ENCODE results near the gene CEBPB. TPM values are rescaled to one million over a fixed set of nuclear protein-coding genes. Genes with fewer than 3 reads are reported as not detected.

Gene CEBPB
- total and polyA plus RNA-seq, 7 experiments from 2014 or later, result 12.8 to 201 (median 37.1) TPM

DNA sequence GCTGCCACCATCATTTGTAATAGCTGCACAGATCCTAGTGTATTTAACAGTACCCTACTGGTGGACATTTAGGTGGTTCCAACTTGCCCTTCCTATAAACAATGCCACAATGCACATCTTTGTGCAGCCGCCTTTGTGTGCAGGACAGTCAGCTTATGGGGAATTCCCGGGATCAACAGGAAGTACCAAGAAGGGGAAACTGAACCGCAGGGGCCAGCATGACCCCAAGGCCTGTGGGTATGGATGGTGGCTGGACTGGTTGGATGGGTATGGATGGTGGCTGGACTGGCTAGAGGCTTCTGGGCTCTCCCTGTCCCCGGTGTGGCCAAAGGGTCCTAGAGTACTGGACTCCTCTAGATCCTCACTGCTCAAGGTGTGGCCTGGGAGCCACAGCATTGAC lies 46.7 kb downstream of the CEBPB start:
- DNase-seq (no peak), ATAC-seq (no peak)
- POLR2A ChIA-PET, result no interaction called here
- H3K36me3 Mint-ChIP-seq, result no peaks in the 10 kb centered on the region
- no peak overlapping the region for H3K27ac Mint-ChIP-seq
- peaks cover 0 to 7% (median 0%) of the 10 kb centered on the region in 5 donors for H3K27me3 Mint-ChIP-seq
- CTCF ChIA-PET, result no interaction called here
- no peaks in the 10 kb centered on the region for H3K9me3 ChIP-seq (ENCODE audit: control insufficient read depth in 2 of 3, low read length in 3 of 3)
- no peak overlapping the region for H3K4me3 Mint-ChIP-seq
- peaks cover 0 to 1% (median 0%) of the 10 kb centered on the region in 11 donors for H3K9me3 Mint-ChIP-seq
- no peaks in the 10 kb centered on the region for H3K4me1 ChIP-seq (ENCODE audit: control insufficient read depth in 2 of 2, insufficient read depth in 2 of 2, low read length in 2 of 2)
- no peaks in the 10 kb centered on the region for H3K27me3 ChIP-seq (ENCODE audit: control insufficient read depth in 2 of 2, insufficient read depth in 2 of 2, low read length in 2 of 2)
- intact Hi-C loops (cut with micrococcal nuclease), result no loop called here
- H3K4me1 Mint-ChIP-seq, result peaks cover 0 to 16% (median 0%) of the 10 kb centered on the region in 7 donors
- H3K4me3 ChIP-seq (ENCODE audit: low read length), result no peak overlapping the region
- H3K27ac ChIP-seq (ENCODE audit: low read depth, low read length), result no peak overlapping the region
- H3K36me3 ChIP-seq (ENCODE audit: control insufficient read depth in 2 of 3, insufficient read depth in 3 of 3, low read length in 3 of 3), result no peaks in the 10 kb centered on the region

DNA sequence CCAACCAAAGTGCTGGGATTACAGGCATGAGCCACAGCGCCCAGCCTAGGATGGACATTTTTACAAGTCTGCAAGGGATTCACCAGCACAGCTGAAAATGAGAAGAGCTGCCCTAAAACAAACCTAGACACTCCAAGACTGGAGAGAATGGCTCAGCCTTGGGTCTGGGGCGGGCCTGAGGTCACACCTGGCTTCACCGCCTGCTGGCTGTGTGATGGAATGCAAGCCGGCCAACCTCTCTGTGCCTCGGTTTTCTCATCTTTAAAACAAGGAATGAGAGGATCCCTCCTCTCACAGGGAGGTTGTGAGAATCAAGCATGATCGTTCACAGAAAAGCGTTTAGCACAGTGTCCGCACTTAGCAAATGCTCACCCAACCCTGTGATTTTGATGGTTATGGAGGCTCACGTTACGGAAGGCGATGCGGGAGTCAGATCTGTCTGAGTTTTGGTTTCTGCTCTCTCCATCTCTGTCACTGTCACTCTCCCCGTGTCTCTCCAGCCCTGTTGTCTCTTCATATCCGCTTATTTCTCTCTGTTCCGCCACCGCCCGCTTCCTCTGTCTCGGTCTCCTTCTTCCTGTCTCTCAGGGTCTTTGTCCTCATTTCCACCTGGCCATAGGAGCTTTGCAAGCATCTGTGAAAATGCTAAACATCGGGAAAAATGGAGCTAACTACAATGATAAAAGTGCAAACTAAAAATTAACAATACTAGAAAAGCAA lies 47.6 kb downstream of the CEBPB start:
- intact Hi-C loops (cut with micrococcal nuclease), result no loop called here
- DNase-seq, result no peak
- no peak overlapping the region for H3K4me3 ChIP-seq (ENCODE audit: low read length)
- H3K27me3 Mint-ChIP-seq, result peaks cover 0 to 9% (median 0%) of the 10 kb centered on the region in 5 donors
- no peak overlapping the region for H3K4me3 Mint-ChIP-seq
- ChIA-PET CTCF (no interaction called here), POLR2A (no interaction called here)
- H3K27ac ChIP-seq (ENCODE audit: low read depth, low read length), result no peak overlapping the region
- no peak overlapping the region for H3K27ac Mint-ChIP-seq
- peaks cover 0 to 1% (median 0%) of the 10 kb centered on the region in 11 donors for H3K9me3 Mint-ChIP-seq
- ATAC-seq, result no peak
- H3K36me3 Mint-ChIP-seq, result no peaks in the 10 kb centered on the region
- H3K4me1 Mint-ChIP-seq, result peaks cover 0 to 16% (median 0%) of the 10 kb centered on the region in 7 donors
- no peaks in the 10 kb centered on the region for H3K9me3 ChIP-seq (ENCODE audit: control insufficient read depth in 2 of 3, low read length in 3 of 3)
- H3K4me1 ChIP-seq (ENCODE audit: control insufficient read depth in 2 of 2, insufficient read depth in 2 of 2, low read length in 2 of 2), result no peaks in the 10 kb centered on the region
- H3K27me3 ChIP-seq (ENCODE audit: control insufficient read depth in 2 of 2, insufficient read depth in 2 of 2, low read length in 2 of 2), result no peaks in the 10 kb centered on the region
- H3K36me3 ChIP-seq (ENCODE audit: control insufficient read depth in 2 of 3, insufficient read depth in 3 of 3, low read length in 3 of 3), result no peaks in the 10 kb centered on the region

DNA sequence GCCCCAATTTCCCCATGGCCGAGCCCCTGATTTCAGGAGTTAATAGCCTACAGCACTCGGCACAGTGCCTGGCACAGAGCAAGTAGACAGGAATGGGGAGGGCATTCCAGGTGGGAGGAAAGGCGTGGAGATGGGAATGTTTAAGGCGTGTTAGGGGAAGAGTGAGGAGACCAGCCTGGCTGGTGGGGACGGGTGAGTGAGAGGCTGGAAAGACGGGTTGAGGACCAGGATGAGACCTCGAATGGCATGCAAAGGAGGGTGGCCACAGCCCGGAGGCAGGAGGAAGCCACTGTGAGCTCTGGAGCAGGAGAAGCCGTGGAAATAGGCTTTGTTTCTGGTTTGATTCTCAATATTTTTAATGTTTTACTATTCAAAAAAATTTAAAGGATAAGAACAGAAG lies 49.5 kb downstream of the CEBPB start:
- ChIA-PET POLR2A (no interaction called here), CTCF (no interaction called here)
- DNase-seq, result no peak
- no peaks in the 10 kb centered on the region for H3K9me3 ChIP-seq (ENCODE audit: control insufficient read depth in 2 of 3, low read length in 3 of 3)
- Mint-ChIP-seq H3K27me3 (peaks cover 0 to 9% (median 0%) of the 10 kb centered on the region in 5 donors), H3K4me1 (peaks cover 0 to 15% (median 0%) of the 10 kb centered on the region in 7 donors), H3K27ac (no peak overlapping the region), H3K9me3 (peaks cover 0 to 1% (median 0%) of the 10 kb centered on the region in 11 donors), H3K36me3 (no peaks in the 10 kb centered on the region), H3K4me3 (no peak overlapping the region)
- H3K36me3 ChIP-seq (ENCODE audit: control insufficient read depth in 2 of 3, insufficient read depth in 3 of 3, low read length in 3 of 3), result no peaks in the 10 kb centered on the region
- H3K4me3 ChIP-seq (ENCODE audit: low read length), result no peak overlapping the region
- intact Hi-C loops (cut with micrococcal nuclease), result no loop called here
- no peak overlapping the region for H3K27ac ChIP-seq (ENCODE audit: low read depth, low read length)
- no peaks in the 10 kb centered on the region for H3K4me1 ChIP-seq (ENCODE audit: control insufficient read depth in 2 of 2, insufficient read depth in 2 of 2, low read length in 2 of 2)
- ATAC-seq, result no peak
- H3K27me3 ChIP-seq (ENCODE audit: control insufficient read depth in 2 of 2, insufficient read depth in 2 of 2, low read length in 2 of 2), result no peaks in the 10 kb centered on the region

- Histone ChIP-seq H3K4me1 (ENCODE audit: control insufficient read depth in 2 of 2, insufficient read depth in 2 of 2, low read length in 2 of 2) (no peaks in the 10 kb centered on the region), H3K9me3 (ENCODE audit: control insufficient read depth in 2 of 3, low read length in 3 of 3) (no peaks in the 10 kb centered on the region), H3K27me3 (ENCODE audit: control insufficient read depth in 2 of 2, insufficient read depth in 2 of 2, low read length in 2 of 2) (no peaks in the 10 kb centered on the region), H3K4me3 (ENCODE audit: low read length) (no peak overlapping the region), H3K27ac (ENCODE audit: low read depth, low read length) (no peak overlapping the region), H3K36me3 (ENCODE audit: control insufficient read depth in 2 of 3, insufficient read depth in 3 of 3, low read length in 3 of 3) (no peaks in the 10 kb centered on the region)
- Mint-ChIP-seq H3K4me3 (no peak overlapping the region), H3K4me1 (peaks cover 0 to 4% (median 0%) of the 10 kb centered on the region in 7 donors), H3K27ac (no peak overlapping the region), H3K9me3 (peaks cover 0 to 1% (median 0%) of the 10 kb centered on the region in 11 donors), H3K27me3 (peaks cover 0 to 9% (median 0%) of the 10 kb centered on the region in 5 donors), H3K36me3 (no peaks in the 10 kb centered on the region)
- no peak for DNase-seq
- no peak for ATAC-seq
- ChIA-PET CTCF (no interaction called here), POLR2A (no interaction called here)
- intact Hi-C loops (cut with micrococcal nuclease), result no loop called here
Observed at GRCh38 chr20:50242178-50242514, 51.5 kb downstream of the CEBPB start.

Other genes starting within 250 kb of the CEBPB start
- 1 to 10 TPM in 2 of 5 experiments, under 1 TPM in 3; 0.22 to 7.0 (median 0.34) TPM for gene SNAI1, start 207.8 kb upstream of the CEBPB start, total RNA-seq
- under 1 TPM; 0.28 to 0.34 TPM for gene SNAI1, start 207.8 kb upstream of the CEBPB start, polyA plus RNA-seq
- gene UBE2V1, start 77.7 kb upstream of the CEBPB start, total RNA-seq, result 100 to 1,000 TPM; 131 to 167 (median 140) TPM
- 100 to 1,000 TPM; 128 to 134 TPM for gene UBE2V1, start 77.7 kb upstream of the CEBPB start, polyA plus RNA-seq
- gene PEDS1, start 37.1 kb upstream of the CEBPB start, total RNA-seq, result 10 to 100 TPM; 16.0 to 27.6 (median 20.8) TPM
- 10 to 100 TPM; 18.1 to 29.3 TPM for gene PEDS1, start 37.1 kb upstream of the CEBPB start, polyA plus RNA-seq

Data from naive thymus-derived CD4-positive, alpha-beta T cell (primary cell).